SK-N-SH treated with all-trans-retinoic acid at 6 μM for 48 hours (cell line): Measurements from ENCODE around the gene CEP20.
"Not testable (repeated sequence)": the region's sequence is repeated elsewhere in the genome, so short reads cannot be mapped to it uniquely, and the experiment has no call there.

ENCODE experiments used
- ARNTL ChIP-seq: fragments of 450-650 bp; formaldehyde crosslinking; IDR thresholded peaks from 2 replicates; pipeline ENCODE4 v1.5.0; 2020; ENCODE audit warnings: low read depth, mild to moderate bottlenecking, moderate library complexity, borderline replicate concordance
- CREB5 ChIP-seq: fragments of 250-450 bp; sonication (Bioruptor Pico); IDR thresholded peaks from 2 replicates; pipeline ENCODE4 v1.5.1; 2020; ENCODE audit warnings: low read depth, mild to moderate bottlenecking, moderate library complexity
- ISL1 ChIP-seq: fragments of 250-450 bp; sonication (Bioruptor Pico); IDR thresholded peaks from 2 replicates; pipeline ENCODE4 v2.1.2; 2022; ENCODE audit warnings: mild to moderate bottlenecking, moderate library complexity
- TSHZ2 ChIP-seq: fragments of 250-450 bp; sonication (Bioruptor Pico); IDR thresholded peaks from 2 replicates; pipeline ENCODE4 v1.5.0; 2020; ENCODE audit warnings: mild to moderate bottlenecking, moderate library complexity
- ZNF8 ChIP-seq: fragments of 450-650 bp; formaldehyde crosslinking; IDR thresholded peaks from 2 replicates; pipeline ENCODE4 v1.5.0; 2020; ENCODE audit warnings: mild to moderate bottlenecking, moderate library complexity

GRCh38 chr16:15850555-15850954 is 37.8 kb downstream of the CEP20 start:
- TF ChIP-seq ISL1; ARNTL; TSHZ2; ZNF8 (CRISPR knock-in tag); CREB5 (CRISPR knock-in tag): not testable (repeated sequence)
